ENCODE data around the gene RNF220.
"Not testable (repeated sequence)": the region's sequence is repeated elsewhere in the genome, so short reads cannot be mapped to it uniquely, and the experiment has no call there.

The RNF220 gene

GRCh38 chr1:44684525-44684924 is 279.5 kb downstream of the RNF220 start:
- DNase-seq = no peak

GRCh38 chr1:44685218-44685617 is 280.2 kb downstream of the RNF220 start:
- no peak for DNase-seq

GRCh38 chr1:44685881-44686280 is 280.8 kb downstream of the RNF220 start:
- no peak for DNase-seq

- DNase-seq = no peak
Observed at GRCh38 chr1:44688760-44689446, 283.8 kb downstream of the RNF220 start.

GRCh38 chr1:44689447-44689765 is 284.4 kb downstream of the RNF220 start:
- DNase-seq = no peak

GRCh38 chr1:44693159-44693558 is 288.1 kb downstream of the RNF220 start:
- no peak for DNase-seq

- DNase-seq = no peak
Observed at GRCh38 chr1:44693900-44694299, 288.8 kb downstream of the RNF220 start.

GRCh38 chr1:44694863-44695478 is 289.9 kb downstream of the RNF220 start:
- DNase-seq = no peak

- DNase-seq = no peak
Observed at GRCh38 chr1:44695671-44696070, 290.6 kb downstream of the RNF220 start.

GRCh38 chr1:44696101-44696500 is 291.0 kb downstream of the RNF220 start:
- DNase-seq = no peak

- no peak for DNase-seq
Observed at GRCh38 chr1:44696789-44697345, 291.8 kb downstream of the RNF220 start.

GRCh38 chr1:44698138-44698537 is 293.1 kb downstream of the RNF220 start:
- DNase-seq = no peak

GRCh38 chr1:44699375-44699774 is 294.3 kb downstream of the RNF220 start:
- not testable (repeated sequence) for DNase-seq

GRCh38 chr1:44700573-44700972 is 295.5 kb downstream of the RNF220 start:
- peak; percentile 4 for DNase-seq

GRCh38 chr1:44701141-44701573 is 296.1 kb downstream of the RNF220 start:
- DNase-seq = no peak
